Heart left ventricle (tissue), 16 donors: ENCODE results near the gene BMPR1A. TPM values are rescaled to one million over a fixed set of nuclear protein-coding genes. Genes with fewer than 3 reads are reported as not detected.

Experiments used
- ATAC-seq, 4 donors: fragments of 200-7000 bp; cut with Tn5 transposase; one replicate each; pipeline ENCODE4 v1.9.1; 2020 to 2022; ENCODE audit warnings: moderate library complexity in 4 of 4, mild to moderate bottlenecking in 3 of 4, moderate number of reproducible peaks in 1 of 4
- DNase-seq, 5 donors: peaks; one replicate each; pipeline ENCODE4 v3.0.0-alpha.2; 2020
- H3K27ac ChIP-seq, 12 donors: fragments of 200-600 bp; sonication (generic) in 4 of 12; one replicate each; pipeline versions ENCODE4 v1.5.0 to v1.8.0; 2016 to 2022; ENCODE audit warnings: mild to moderate bottlenecking in 2 of 12
- H3K27me3 ChIP-seq, 9 donors: fragments of 200-600 bp; sonication (generic) in 2 of 9; one replicate each; pipeline versions ENCODE4 v1.5.1 to v1.8.0; 2016 to 2022; ENCODE audit warnings: mild to moderate bottlenecking in 3 of 9
- H3K36me3 ChIP-seq, 9 donors: fragments of 200-600 bp; sonication (generic) in 2 of 9; one replicate each; pipeline versions ENCODE4 v1.5.0 to v1.8.0; 2018 to 2022; ENCODE audit warnings: mild to moderate bottlenecking in 2 of 9
- H3K4me1 ChIP-seq, 12 donors: fragments of 200-600 bp; sonication (generic) in 4 of 12; one replicate each; pipeline versions ENCODE4 v1.5.0 to v1.8.0; 2016 to 2022; ENCODE audit warnings: mild to moderate bottlenecking in 3 of 12
- H3K4me3 ChIP-seq, 12 donors: fragments of 200-600 bp; sonication (generic) in 4 of 12; one replicate each; pipeline versions ENCODE4 v1.5.0 to v1.8.0; 2017 to 2022; ENCODE audit warnings: mild to moderate bottlenecking in 9 of 12, moderate library complexity in 4 of 12
- H3K9me3 ChIP-seq, 12 donors: fragments of 200-600 bp; sonication (generic) in 4 of 12; one replicate each; pipeline versions ENCODE4 v1.5.0 to v1.8.0; 2016 to 2022; ENCODE audit warnings: mild to moderate bottlenecking in 1 of 12
- CTCF ChIP-seq, 12 donors: fragments of 200-600 bp; sonication (generic) in 4 of 12; IDR thresholded peaks; one replicate each; pipeline versions ENCODE4 v1.5.0 to v1.8.0; 2018 to 2022; ENCODE audit warnings: antibody characterized with exemption in 12 of 12, mild to moderate bottlenecking in 5 of 12
- POLR2A ChIP-seq, 2 donors: fragments of 450-650 bp; IDR thresholded peaks; one replicate each; pipeline ENCODE4 v1.6.1; 2017; ENCODE audit warnings: antibody characterized with exemption in 2 of 2, mild to moderate bottlenecking in 2 of 2, moderate library complexity in 2 of 2
- WGBS, 4 donors: extraction: QIAGEN DNeasy Blood & Tissue Kit in 2 of 4; methylation state at CpG; one replicate each; pipeline versions ENCODE4 v1.1.5 to v1.1.7; 2013 to 2018; 5-methylcytosine and 5-hydroxymethylcytosine counted together
- intact Hi-C, 10 donors: fragments of 100-400 bp; cut with DNase I; formaldehyde crosslinking; loops; one replicate each; pipeline versions ENCODE4 v1.11.1 to v1.14.2; 2022
- polyA plus RNA-seq, 2 donors: library from polyadenylated mRNA; stranded (reverse); fragments of 200-250 nt; gene quantifications; one replicate each; pipeline ENCODE4 v1.2.3, GENCODE V29; 2013
- total RNA-seq, 9 donors: library from RNA; depleted of rRNA in 2 of 9; stranded (reverse); fragments of >200 nt in 2 of 9; fragmentation: NEBNext Ultra II Directional in 3 of 9; extraction: Animal tissue kit (Norgen Biotek cat#: 25700) in 3 of 9; gene quantifications; one replicate each; pipeline versions ENCODE4 v1.1.0 to v1.2.4, GENCODE V29; 2016 to 2023
- donor health status: ischemic (EF 13 %, LVEDD 7.1; RV severe dilation, severe dysfunction).
- donor health status: healthy with polysubstance abuse.
- donor health status: DM: no; HTN: yes; CAD: no.
- donor health status: DM: no; HTN: no; CAD: no.
- donor health status: ischemic (EF 25% LVEDD 6.9; RV normal size, moderate dysfunction).
- donor health status: ischemic (EF 25% LVEDD 5.7; RV mildly dilated, moderate dysfunction).
- donor health status: healthy.
- donor health status: DM: yes; HTN: yes; CAD: no.
- donor health status: ischemic (EF 35%, LVEDD 5.7; RV mildly dilated, moderate dysfunction).
- donor health status: nonischemic (EF 11% LVEDD 7.7; RV severe dilation, severe dysfunction).
- donor health status: DM: yes; HTN: yes; CAD: no.
- donor health status: PGD.
- donor health status: ischemic (EF 29% LVEDD 5.4; RV normal size, mild dysfunction).
- donor health status: nonischemic (EF 23%, LVEDD 6.1; RV moderate dilation, normal function).

BMPR1A gene
- total and polyA plus RNA-seq, 11 donors, result 6.3 to 72.0 (median 40.1) TPM

DNA sequence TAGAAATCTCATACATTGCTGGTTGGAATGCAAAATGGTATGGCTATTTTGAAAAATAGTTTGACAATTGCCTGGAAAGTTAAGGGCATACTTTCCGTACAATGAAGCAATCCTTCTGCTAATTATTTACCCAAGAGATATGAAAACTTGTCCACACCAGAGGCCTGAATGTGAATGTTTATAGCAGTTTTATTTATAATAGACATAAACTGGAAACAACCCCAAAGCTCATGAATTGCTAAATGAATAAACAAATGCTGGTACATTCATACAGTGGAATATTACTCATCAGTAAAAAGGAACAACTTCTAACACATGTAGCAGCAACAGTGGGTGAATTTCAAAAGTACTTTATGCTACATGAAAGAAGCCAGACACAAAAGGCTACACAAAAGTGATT lies 158.3 kb downstream of the BMPR1A start:
- TF ChIP-seq CTCF (IDR thresholded peaks at IDR 0.05), result no peak
- Histone ChIP-seq H3K4me3 (no peak overlapping the region), H3K4me1 (peaks cover 0 to 7% (median 0%) of the 10 kb centered on the region in 12 donors), H3K36me3 (peaks cover 0 to 88% (median 39%) of the 10 kb centered on the region in 9 donors), H3K9me3 (no peaks in the 10 kb centered on the region), H3K27ac (no peak overlapping the region), H3K27me3 (no peaks in the 10 kb centered on the region)
- no peak for DNase-seq
- intact Hi-C loops, result no loop called here
- ATAC-seq, result no peak
- 91 to 100% (median 98%) methylated on average over 1 of the region's 1 CpG for WGBS, 4 donors

DNA sequence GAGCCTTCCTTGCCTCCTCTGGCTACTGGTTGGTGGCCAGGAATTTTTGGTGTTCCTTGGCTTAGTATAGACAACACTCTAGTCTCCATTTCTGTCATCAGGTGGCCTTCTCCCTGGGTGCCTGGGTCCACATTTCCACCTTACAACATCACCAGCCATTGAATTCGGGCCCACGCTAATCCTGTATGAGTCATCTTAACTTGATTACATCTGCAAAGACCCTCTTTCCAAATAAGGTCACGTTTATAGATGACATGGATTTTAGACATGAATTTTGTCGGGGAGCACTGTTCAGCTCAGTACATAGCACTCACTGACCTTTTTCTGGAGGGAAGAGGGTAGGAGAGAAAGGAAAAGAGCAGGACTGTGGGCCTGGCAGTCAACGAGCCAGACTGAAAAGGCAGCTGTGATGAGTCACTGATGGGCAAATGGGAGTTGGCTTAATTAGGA lies 161.6 kb downstream of the BMPR1A start:
- intact Hi-C loops, result no loop called here
- Histone ChIP-seq H3K4me3 (no peak overlapping the region), H3K27ac (peak overlapping the region in 3 of 12 donors; percentile 17 to 60 (median 39)), H3K9me3 (no peaks in the 10 kb centered on the region), H3K36me3 (peaks cover 0 to 98% (median 49%) of the 10 kb centered on the region in 9 donors), H3K4me1 (peaks cover 0 to 7% (median 0%) of the 10 kb centered on the region in 12 donors), H3K27me3 (no peaks in the 10 kb centered on the region)
- WGBS, 4 donors, result 67 to 72% (median 71%) methylated on average over 5 of the region's 5 CpGs
- DNase-seq (no peak), ATAC-seq (peak; percentile 44 to 87 (median 70))
- TF ChIP-seq POLR2A (IDR thresholded peaks at IDR 0.05), result no peak
- TF ChIP-seq CTCF (IDR thresholded peaks at IDR 0.05), result no peak

GRCh38 chr10:86922553-86922961 lies 166.1 kb downstream of the BMPR1A start:
- peaks cover 0 to 9% (median 2%) of the 10 kb centered on the region in 12 donors for H3K4me1 ChIP-seq
- peak in 3 of 4 donors; percentile 13 to 29 (median 28) for ATAC-seq
- 82 to 92% (median 86%) methylated on average over 9 of the region's 9 CpGs for WGBS, 4 donors
- no peaks in the 10 kb centered on the region for H3K9me3 ChIP-seq
- H3K27me3 ChIP-seq, result no peaks in the 10 kb centered on the region
- H3K27ac ChIP-seq, result peak overlapping the region in 1 of 12 donors; percentile 19
- no peak overlapping the region for H3K4me3 ChIP-seq
- intact Hi-C loops, result no loop called here
- TF ChIP-seq CTCF (IDR thresholded peaks at IDR 0.05) (no peak), POLR2A (IDR thresholded peaks at IDR 0.05) (no peak)
- peaks cover 0 to 94% (median 29%) of the 10 kb centered on the region in 9 donors for H3K36me3 ChIP-seq
- DNase-seq, result no peak

GRCh38 chr10:86929468-86930380 lies 173.3 kb downstream of the BMPR1A start:
- WGBS, 4 donors, result 80 to 85% (median 82%) methylated on average over 15 of the region's 15 CpGs
- no peaks in the 10 kb centered on the region for H3K27me3 ChIP-seq
- peak overlapping the region in 1 of 12 donors; percentile 45 for H3K27ac ChIP-seq
- H3K4me1 ChIP-seq, result peaks cover 0 to 10% (median 0%) of the 10 kb centered on the region in 12 donors
- DNase-seq (no peak), ATAC-seq (peak in 1 of 4 donors; percentile 48)
- intact Hi-C loops, result no loop called here
- no peak for TF ChIP-seq POLR2A (IDR thresholded peaks at IDR 0.05)
- no peak for TF ChIP-seq CTCF (IDR thresholded peaks at IDR 0.05)
- no peak overlapping the region for H3K4me3 ChIP-seq
- H3K36me3 ChIP-seq, result peaks cover 0 to 93% (median 34%) of the 10 kb centered on the region in 9 donors
- H3K9me3 ChIP-seq, result no peaks in the 10 kb centered on the region
